HG03354 (cell line): ENCODE results near the gene HIPK4.
A peak's percentile ranks its signal among the peaks of the same experiment; 100 is the strongest.

Experiments
- ATAC-seq: cut with Tn5 transposase; IDR thresholded peaks from one replicate; pipeline ENCODE4 v1.9.1; 2021; ENCODE audit warnings: mild to moderate bottlenecking; ENCODE audit not compliant: unreplicated experiment, poor library complexity, severe bottlenecking

Gene HIPK4

GRCh38 chr19:40369797-40370196, 20.2 kb downstream of the HIPK4 start:
- no peak for ATAC-seq

GRCh38 chr19:40367577-40368434, 22.2 kb downstream of the HIPK4 start:
- no peak for ATAC-seq

- ATAC-seq, result no peak
These were observed 23.1 kb downstream of the HIPK4 start for GRCh38 chr19:40366697-40367561.

- ATAC-seq, result no peak
These were observed 24.2 kb downstream of the HIPK4 start for GRCh38 chr19:40365613-40366401.

- no peak for ATAC-seq
These were observed 25.0 kb downstream of the HIPK4 start for GRCh38 chr19:40365010-40365409.

GRCh38 chr19:40363069-40363468, 26.9 kb downstream of the HIPK4 start:
- no peak for ATAC-seq

- no peak for ATAC-seq
These were observed 27.8 kb downstream of the HIPK4 start for GRCh38 chr19:40362160-40362559.

- ATAC-seq, result no peak
These were observed 29.2 kb downstream of the HIPK4 start for GRCh38 chr19:40360708-40361241.

- no peak for ATAC-seq
These were observed 29.8 kb downstream of the HIPK4 start for GRCh38 chr19:40360020-40360707.

GRCh38 chr19:40358773-40359172, 31.2 kb downstream of the HIPK4 start:
- ATAC-seq, result peak; percentile 52

GRCh38 chr19:40357640-40358039, 32.3 kb downstream of the HIPK4 start:
- no peak for ATAC-seq

- no peak for ATAC-seq
These were observed 33.0 kb downstream of the HIPK4 start for GRCh38 chr19:40356681-40357595.

- no peak for ATAC-seq
These were observed 33.9 kb downstream of the HIPK4 start for GRCh38 chr19:40355975-40356680.

GRCh38 chr19:40348961-40349507, 40.9 kb downstream of the HIPK4 start:
- ATAC-seq, result no peak

GRCh38 chr19:40348125-40348913, 41.7 kb downstream of the HIPK4 start, which contains the start of the genes C19orf47 and PLD3:
Gene C19orf47 (minus strand): TSS chr19:40348397. CDS start chr19:40341857, 6,540 bp downstream.
Gene PLD3 (plus strand): TSS chr19:40348695. CDS start chr19:40366484, 17,789 bp downstream.
- ATAC-seq, result peak; percentile 96

- ATAC-seq, result no peak
These were observed 45.6 kb downstream of the HIPK4 start for GRCh38 chr19:40344422-40344821.
